B cell (primary cell): ENCODE measurements around the gene STT3B. TPM values are rescaled to one million over a fixed set of nuclear protein-coding genes. Genes with fewer than 3 reads are reported as not detected.

Experiments used
- ATAC-seq: fragments of 200-7000 bp; cut with Tn5 transposase; one replicate; pipeline ENCODE4 v1.10.0; 2021; ENCODE audit warnings: low read depth, mild to moderate bottlenecking, moderate number of reproducible peaks, moderate library complexity
- CTCF ChIA-PET: fragments of 350-600 bp; sonication (Branson Sonifier 250); formaldehyde crosslinking; loops from one replicate; lab custom pipeline; 2021; ENCODE audit warnings: antibody characterized with exemption, inconsistent platforms; lab: Charles Lee
- POLR2A ChIA-PET: fragments of 350-600 bp; sonication (Branson Sonifier 250); formaldehyde crosslinking; loops from one replicate; lab custom pipeline; 2021; ENCODE audit warnings: antibody characterized with exemption; lab: Charles Lee
- DNase-seq: peaks from one replicate; pipeline ENCODE4 v3.0.0; 2013
- H2AFZ ChIP-seq: 2 replicates; pipeline ENCODE4 v1.6.1; 2012; ENCODE audit warnings: mild to moderate bottlenecking, low read depth, low read length; ENCODE audit not compliant: insufficient read depth, poor library complexity, severe bottlenecking
- H3K27ac ChIP-seq, 2 donors: 1 replicate in 1 of 2; 2 replicates in 1 of 2; pipeline ENCODE4 v1.5.1; 2012 to 2013; ENCODE audit warnings: low read length in 2 of 2, mild to moderate bottlenecking in 2 of 2, moderate library complexity in 1 of 2
- H3K27me3 ChIP-seq, 4 experiments: fragments of 200-600 bp in 1 of 4; sonication (generic) in 1 of 4; replicated peaks in 1 of 4; 1 replicate in 2 of 4; 2 replicates in 2 of 4; pipeline versions ENCODE4 v1.6.1 to v1.7.0; 2013 to 2016; ENCODE audit warnings: low read length in 3 of 4, mild to moderate bottlenecking in 2 of 4, mixed read lengths in 1 of 4, moderate library complexity in 1 of 4; ENCODE audit not compliant: insufficient read depth in 4 of 4, control insufficient read depth in 3 of 4; ENCODE audit errors: control extremely low read depth in 1 of 4
- H3K36me3 ChIP-seq, 2 experiments: replicated peaks in 1 of 2; 1 replicate in 1 of 2; 2 replicates in 1 of 2; pipeline versions ENCODE4 v1.6.1 to v1.7.1; 2013; ENCODE audit warnings: low read length in 1 of 2; ENCODE audit not compliant: insufficient read depth in 2 of 2, control insufficient read depth in 1 of 2; ENCODE audit errors: control extremely low read depth in 1 of 2, extremely low read depth in 1 of 2
- H3K4me1 ChIP-seq, 2 donors: fragments of 200-600 bp in 1 of 2; sonication (generic) in 1 of 2; 1 replicate in 1 of 2; 2 replicates in 1 of 2; pipeline versions ENCODE4 v1.5.1 to v1.6.1; 2013 to 2017; ENCODE audit warnings: low read length in 2 of 2; ENCODE audit not compliant: control insufficient read depth in 2 of 2, insufficient read depth in 2 of 2
- H3K4me2 ChIP-seq: replicated peaks from 2 replicates; pipeline ENCODE3; 2012; ENCODE audit warnings: mild to moderate bottlenecking, low read depth, low read length; ENCODE audit not compliant: poor library complexity, severe bottlenecking
- H3K4me3 ChIP-seq, 5 experiments: fragments of 200-600 bp in 1 of 5; sonication (generic) in 1 of 5; 1 replicate in 3 of 5; 2 replicates in 2 of 5; pipeline versions ENCODE4 v1.5.1 to v1.7.0; 2011 to 2016; ENCODE audit warnings: low read length in 4 of 5, mild to moderate bottlenecking in 4 of 5, low read depth in 2 of 5, control low read depth in 1 of 5, moderate library complexity in 1 of 5; ENCODE audit not compliant: insufficient read depth in 1 of 5; ENCODE audit errors: control extremely low read depth in 1 of 5, extremely low read depth in 1 of 5
- H3K79me2 ChIP-seq: fragments of 200-600 bp; sonication (generic); one replicate; pipeline ENCODE4 v1.6.0; 2016; ENCODE audit warnings: low read length; ENCODE audit not compliant: control insufficient read depth, insufficient read depth
- H3K9ac ChIP-seq: fragments of 200-600 bp; sonication (generic); 2 replicates; pipeline ENCODE4 v1.6.1; 2017; ENCODE audit warnings: mild to moderate bottlenecking, low read length, moderate library complexity
- H3K9me3 ChIP-seq, 3 donors: one replicate each; pipeline versions ENCODE4 v1.6.1 to v1.7.1; 2013; ENCODE audit warnings: low read length in 2 of 3; ENCODE audit not compliant: control insufficient read depth in 2 of 3, insufficient read depth in 1 of 3; ENCODE audit errors: control extremely low read depth in 1 of 3
- H4K20me1 ChIP-seq: 2 replicates; pipeline ENCODE4 v1.6.0; 2012; ENCODE audit warnings: mild to moderate bottlenecking, low read length; ENCODE audit not compliant: insufficient read depth, control insufficient read depth, poor library complexity, severe bottlenecking
- H3K27ac Mint-ChIP-seq: one replicate; pipeline ENCODE4 v1.8.0; 2021; ENCODE audit warnings: mixed read lengths
- H3K27me3 Mint-ChIP-seq: one replicate; pipeline ENCODE4 v1.8.0; 2021; ENCODE audit warnings: mixed read lengths
- H3K4me1 Mint-ChIP-seq: one replicate; pipeline ENCODE4 v1.8.0; 2021; ENCODE audit warnings: mixed read lengths
- H3K4me3 Mint-ChIP-seq: one replicate; pipeline ENCODE4 v1.8.0; 2021; ENCODE audit warnings: mixed read lengths
- H3K9me3 Mint-ChIP-seq: one replicate; pipeline ENCODE4 v1.8.0; 2022; ENCODE audit warnings: mixed read lengths; ENCODE audit not compliant: insufficient read depth
- EZH2 ChIP-seq: IDR thresholded peaks from 2 replicates; pipeline ENCODE4 v1.6.1; 2012; ENCODE audit warnings: borderline replicate concordance, low read depth, mild to moderate bottlenecking, moderate library complexity, low read length; ENCODE audit not compliant: insufficient read depth, poor library complexity, severe bottlenecking
- WGBS: methylation state at CpG from one replicate; pipeline ENCODE4 v1.1.5; 2013; ENCODE audit warnings: missing lambda C conversion rate; ENCODE audit not compliant: insufficient coverage; 5-methylcytosine and 5-hydroxymethylcytosine counted together
- intact Hi-C: fragments of 100-400 bp; cut with micrococcal nuclease; formaldehyde crosslinking; loops from one replicate; pipeline ENCODE4 v1.10.0; 2022
- polyA plus RNA-seq: library from polyadenylated mRNA; depleted of rRNA; stranded (reverse); fragments of >200 nt; gene quantifications from 2 replicates; pipeline ENCODE4 v1.2.3, GENCODE V29; 2012
- total RNA-seq, 2 donors: library from RNA; stranded (reverse); fragments of 120-200 nt in 1 of 2; gene quantifications; 1 replicate in 1 of 2; 2 replicates in 1 of 2; pipeline versions ENCODE4 v1.2.3 to v1.2.4, GENCODE V29; 2013 to 2022
- TF ChIP-seq, protein P1 (sequence below): fragments of 200-600 bp; IDR thresholded peaks from one replicate; pipeline ENCODE4 v1.8.0; 2022; ENCODE audit warnings: antibody characterized with exemption, mild to moderate bottlenecking

STT3B gene
- total and polyA plus RNA-seq, 2 donors (not counting 1 experiment from before 2014, with no cell fraction given): 35.4 to 79.2 TPM

GRCh38 chr3:31613177-31613576, 80.5 kb downstream of the STT3B start:
- DNase-seq (no peak), ATAC-seq (no peak)
- no peaks in the 10 kb centered on the region for H3K27me3 Mint-ChIP-seq
- no peak overlapping the region for H3K4me2 ChIP-seq
- no peak overlapping the region for H3K9ac ChIP-seq
- peaks cover 0 to 9% of the 10 kb centered on the region in 2 experiments for H3K36me3 ChIP-seq
- H3K9me3 Mint-ChIP-seq: no peaks in the 10 kb centered on the region
- H3K4me3 ChIP-seq: no peak overlapping the region
- no peaks in the 10 kb centered on the region for H4K20me1 ChIP-seq
- ChIA-PET POLR2A (no interaction called here), CTCF (interaction anchor here (1.2 to 2.0 kb wide), 2 partner anchors 63 to 541 kb away, joined by 3 to 4 read pairs; no protein-coding TSS in a partner anchor)
- H3K27ac ChIP-seq: no peak overlapping the region
- no peak overlapping the region for H2AFZ ChIP-seq
- no peaks in the 10 kb centered on the region for H3K4me1 ChIP-seq
- H3K79me2 ChIP-seq: peaks cover 34% of the 10 kb centered on the region
- no peak overlapping the region for H3K4me3 Mint-ChIP-seq
- TF ChIP-seq, protein P1, sequence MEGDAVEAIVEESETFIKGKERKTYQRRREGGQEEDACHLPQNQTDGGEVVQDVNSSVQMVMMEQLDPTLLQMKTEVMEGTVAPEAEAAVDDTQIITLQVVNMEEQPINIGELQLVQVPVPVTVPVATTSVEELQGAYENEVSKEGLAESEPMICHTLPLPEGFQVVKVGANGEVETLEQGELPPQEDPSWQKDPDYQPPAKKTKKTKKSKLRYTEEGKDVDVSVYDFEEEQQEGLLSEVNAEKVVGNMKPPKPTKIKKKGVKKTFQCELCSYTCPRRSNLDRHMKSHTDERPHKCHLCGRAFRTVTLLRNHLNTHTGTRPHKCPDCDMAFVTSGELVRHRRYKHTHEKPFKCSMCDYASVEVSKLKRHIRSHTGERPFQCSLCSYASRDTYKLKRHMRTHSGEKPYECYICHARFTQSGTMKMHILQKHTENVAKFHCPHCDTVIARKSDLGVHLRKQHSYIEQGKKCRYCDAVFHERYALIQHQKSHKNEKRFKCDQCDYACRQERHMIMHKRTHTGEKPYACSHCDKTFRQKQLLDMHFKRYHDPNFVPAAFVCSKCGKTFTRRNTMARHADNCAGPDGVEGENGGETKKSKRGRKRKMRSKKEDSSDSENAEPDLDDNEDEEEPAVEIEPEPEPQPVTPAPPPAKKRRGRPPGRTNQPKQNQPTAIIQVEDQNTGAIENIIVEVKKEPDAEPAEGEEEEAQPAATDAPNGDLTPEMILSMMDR: no peak
- no peak for TF ChIP-seq EZH2
- no peaks in the 10 kb centered on the region for H3K27me3 ChIP-seq
- no peak overlapping the region for H3K27ac Mint-ChIP-seq
- no CpG with 5 or more reads among the region's 1 CpG for WGBS
- intact Hi-C loops: no loop called here
- H3K9me3 ChIP-seq: no peaks in the 10 kb centered on the region
- peaks cover 19% of the 10 kb centered on the region for H3K4me1 Mint-ChIP-seq

DNA sequence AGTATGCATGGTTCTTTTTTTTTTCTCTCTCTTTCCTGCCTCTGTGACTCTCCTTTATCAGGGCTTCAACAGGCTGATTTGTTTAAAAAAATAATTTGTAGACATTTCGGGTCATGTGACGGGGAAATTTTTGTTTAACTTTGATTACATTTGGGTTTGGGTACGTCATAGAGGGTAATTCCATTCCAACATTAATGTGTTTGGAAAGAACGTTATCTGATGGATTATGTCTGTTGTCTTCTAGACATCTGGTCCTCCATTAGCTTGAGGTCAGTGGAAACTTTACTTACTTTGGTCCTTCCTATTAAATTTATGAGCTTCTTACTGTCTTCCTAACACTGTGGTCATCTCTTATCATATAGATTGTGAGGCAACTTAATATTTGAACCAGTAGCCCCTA, 80.9 kb downstream of the STT3B start:
- CTCF ChIA-PET: interaction anchor here (1.2 to 2.0 kb wide), 2 partner anchors 64 to 540 kb away, joined by 3 to 4 read pairs; no protein-coding TSS in a partner anchor
- WGBS: 100% methylated on average over 1 of the region's 4 CpGs

More for the DNA sequence above, 80.9 kb downstream of the STT3B start:
- H3K79me2 ChIP-seq: peaks cover 29% of the 10 kb centered on the region
- Mint-ChIP-seq H3K9me3 (no peaks in the 10 kb centered on the region), H3K4me1 (peaks cover 19% of the 10 kb centered on the region), H3K27me3 (no peaks in the 10 kb centered on the region), H3K4me3 (no peak overlapping the region), H3K27ac (no peak overlapping the region)
- H2AFZ ChIP-seq: no peak overlapping the region
- no peak overlapping the region for H3K27ac ChIP-seq
- H3K27me3 ChIP-seq: no peaks in the 10 kb centered on the region
- H3K4me2 ChIP-seq: no peak overlapping the region
- no peaks in the 10 kb centered on the region for H3K9me3 ChIP-seq
- POLR2A ChIA-PET: no interaction called here
- no peak for ATAC-seq
- DNase-seq: no peak
- intact Hi-C loops: no loop called here
- H3K4me1 ChIP-seq: no peaks in the 10 kb centered on the region
- H3K4me3 ChIP-seq: no peak overlapping the region
- peaks cover 0 to 9% of the 10 kb centered on the region in 2 experiments for H3K36me3 ChIP-seq
- no peak for TF ChIP-seq EZH2
- TF ChIP-seq, protein P1: no peak
- no peaks in the 10 kb centered on the region for H4K20me1 ChIP-seq
- H3K9ac ChIP-seq: no peak overlapping the region
